H7 (cell line): ENCODE measurements around the gene SKI. TPM values are rescaled to one million over a fixed set of nuclear protein-coding genes. Genes with fewer than 3 reads are reported as not detected.
A peak's percentile ranks its signal among the peaks of the same experiment; 100 is the strongest.
"Not testable (repeated sequence)": the region's sequence is repeated elsewhere in the genome, so short reads cannot be mapped to it uniquely, and the experiment has no call there.

Source experiments
- DNase-seq: peaks from one replicate; pipeline ENCODE4 v3.0.0; 2012
- H3K27me3 ChIP-seq: 2 replicates; pipeline ENCODE4 v1.6.0; 2011; ENCODE audit warnings: mild to moderate bottlenecking, low read length; ENCODE audit not compliant: control insufficient read depth, insufficient read depth
- H3K36me3 ChIP-seq: replicated peaks from 2 replicates; pipeline ENCODE4 v1.5.1; 2011; ENCODE audit warnings: low read length; ENCODE audit not compliant: control insufficient read depth, insufficient read depth
- H3K4me3 ChIP-seq: 2 replicates; pipeline ENCODE4 v1.5.1; 2011; ENCODE audit warnings: low read depth, mild to moderate bottlenecking, control low read depth, low read length, moderate library complexity; ENCODE audit not compliant: insufficient read depth
- total RNA-seq: library from RNA; depleted of rRNA; stranded (reverse); fragments of >200 nt; shearing (Covaris generic); gene quantifications from 2 replicates; pipeline ENCODE4 v1.2.3, GENCODE V29; 2014

The SKI gene
- total RNA-seq, 1 experiment from 2014 or later: 29.2 TPM

DNA sequence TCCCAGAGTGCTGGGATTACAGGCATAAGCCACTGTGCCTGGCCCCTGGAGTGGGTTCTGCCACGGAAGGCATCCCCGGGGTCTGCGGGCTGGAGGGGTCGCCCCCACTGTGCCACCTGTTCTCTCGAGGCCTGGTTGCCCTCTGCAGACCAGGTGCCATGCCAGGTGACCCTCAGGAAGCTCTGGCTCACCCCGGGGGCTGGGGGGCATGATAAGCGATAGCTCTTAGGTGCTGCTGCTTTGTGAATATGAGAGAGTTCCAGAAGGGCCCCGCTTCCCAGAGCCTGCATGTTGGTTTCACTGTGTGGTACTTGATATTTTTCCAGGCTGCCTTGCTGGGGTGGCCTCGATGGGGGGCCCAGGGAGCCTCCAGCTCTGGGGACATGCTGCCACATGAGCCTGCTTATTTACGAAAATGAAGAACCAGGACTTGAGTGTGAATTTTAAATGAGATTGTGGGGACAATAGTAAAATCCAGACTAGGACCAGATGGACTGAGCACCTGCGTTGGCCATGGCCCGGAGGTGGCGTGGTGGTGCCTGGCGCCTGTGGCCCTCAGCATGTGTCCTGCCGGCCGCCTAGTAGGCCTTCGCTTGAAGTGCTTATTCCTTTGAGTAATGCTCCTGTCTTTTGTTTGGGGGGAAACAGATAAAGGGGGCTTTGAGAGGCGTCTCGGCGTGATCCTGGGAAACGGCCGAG lies 7.3 kb downstream of the SKI start:
- DNase-seq: no peak
- H3K27me3 ChIP-seq: no peaks in the 10 kb centered on the region
- H3K4me3 ChIP-seq: no peak overlapping the region
- no peaks in the 10 kb centered on the region; the same call in 1 of the 2 replicates for H3K36me3 ChIP-seq

DNA sequence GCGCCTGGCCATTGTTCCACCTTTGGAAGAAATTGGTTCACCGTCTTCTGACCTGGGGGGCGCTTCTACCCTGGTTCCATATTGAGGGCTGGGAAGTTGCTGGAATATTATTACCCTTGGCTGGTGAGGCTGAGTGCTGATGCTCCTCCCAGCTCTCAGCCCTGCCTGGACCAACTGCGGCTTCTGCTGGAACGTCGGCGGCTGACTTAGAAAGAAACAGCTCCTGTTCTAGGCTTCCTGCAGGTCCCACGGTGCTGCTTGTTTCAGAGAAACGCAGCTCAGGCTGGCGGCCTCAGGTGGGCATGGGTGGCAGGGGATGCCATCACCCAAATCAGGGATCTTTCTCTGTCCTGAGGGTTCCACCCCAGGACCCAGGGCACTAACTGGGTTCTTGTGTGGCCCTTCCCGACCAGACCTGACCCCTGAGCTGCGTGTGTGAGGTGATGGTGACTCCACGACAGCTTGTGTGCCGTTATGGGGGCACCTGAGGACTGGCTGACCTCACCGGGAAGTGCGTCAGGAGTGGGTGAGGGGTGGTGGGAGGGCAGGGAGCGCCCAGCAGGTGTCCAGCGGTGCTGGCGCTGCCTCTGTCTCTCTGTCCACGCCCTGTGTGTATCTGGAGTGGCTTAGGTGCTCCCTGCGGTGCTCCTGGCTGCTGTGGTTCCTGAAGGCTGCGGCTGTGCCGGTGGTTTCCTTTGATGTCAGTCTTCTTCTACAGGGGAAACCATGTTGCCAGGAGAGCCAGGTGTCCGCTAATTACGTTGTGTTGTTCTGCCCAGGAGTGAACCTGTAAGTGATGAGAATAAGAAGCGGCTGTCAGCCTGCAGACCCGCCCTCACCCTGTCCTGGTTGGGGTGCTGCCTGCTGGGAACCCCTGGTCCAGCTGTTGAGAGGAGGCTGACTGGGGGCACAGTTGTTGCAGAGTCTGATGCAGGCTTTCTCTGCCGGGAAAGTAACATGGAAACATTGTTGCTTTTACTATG lies 8.9 kb downstream of the SKI start:
- no peaks in the 10 kb centered on the region; the same call in 1 of the 2 replicates for H3K36me3 ChIP-seq
- no peak overlapping the region for H3K4me3 ChIP-seq
- no peaks in the 10 kb centered on the region for H3K27me3 ChIP-seq
- no peak for DNase-seq

- DNase-seq: peak; percentile 82
- Histone ChIP-seq H3K4me3 (no peak overlapping the region), H3K27me3 (no peaks in the 10 kb centered on the region), H3K36me3 (no peaks in the 10 kb centered on the region; the same call in 1 of the 2 replicates)
These were observed 9.7 kb downstream of the SKI start for GRCh38 chr1:2237773-2238172.

DNA sequence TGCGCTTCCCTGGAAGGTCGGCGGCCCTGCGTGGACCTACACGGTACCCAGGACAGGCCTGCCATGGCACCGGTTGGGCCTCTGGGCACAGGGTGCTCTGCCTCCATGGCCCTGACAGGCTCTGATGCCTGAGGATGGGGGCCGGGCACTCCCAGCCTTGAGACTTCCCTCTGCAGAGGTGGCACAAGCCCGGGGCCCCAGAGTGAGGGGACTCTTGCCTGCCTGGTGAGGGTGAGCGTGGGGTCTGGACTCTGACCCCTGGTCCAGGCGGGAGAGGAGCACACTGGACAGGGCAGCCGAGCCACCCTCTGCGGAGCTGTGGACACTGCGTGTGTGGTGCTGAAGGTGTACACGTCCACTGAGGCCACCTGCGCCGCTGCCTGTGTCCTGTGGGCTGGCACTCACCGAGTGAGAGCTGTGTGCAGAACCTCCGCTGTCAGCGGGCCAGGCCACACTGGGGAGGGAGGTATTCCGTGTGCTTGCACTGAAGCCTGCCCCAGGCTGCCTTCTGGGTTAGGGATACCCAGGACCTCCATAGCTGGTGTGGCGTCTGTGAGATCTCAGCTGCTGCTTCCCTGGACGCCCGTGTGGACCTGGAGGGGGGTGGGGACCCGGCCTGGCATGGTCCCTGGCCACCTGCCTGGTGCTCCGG lies 10.4 kb downstream of the SKI start:
- no peaks in the 10 kb centered on the region; the same call in 1 of the 2 replicates for H3K36me3 ChIP-seq
- no peaks in the 10 kb centered on the region for H3K27me3 ChIP-seq
- DNase-seq: no peak
- no peak overlapping the region for H3K4me3 ChIP-seq

- Histone ChIP-seq H3K4me3 (no peak overlapping the region), H3K27me3 (no peaks in the 10 kb centered on the region), H3K36me3 (no peaks in the 10 kb centered on the region; the same call in 1 of the 2 replicates)
- DNase-seq: no peak
These were observed 10.9 kb downstream of the SKI start for GRCh38 chr1:2239013-2239370.

GRCh38 chr1:2239384-2239985 lies 11.4 kb downstream of the SKI start:
- DNase-seq: no peak

GRCh38 chr1:2240270-2241156 lies 12.4 kb downstream of the SKI start:
- DNase-seq: no peak
- no peaks in the 10 kb centered on the region for H3K27me3 ChIP-seq
- no peak overlapping the region for H3K4me3 ChIP-seq
- no peaks in the 10 kb centered on the region; the same call in 1 of the 2 replicates for H3K36me3 ChIP-seq

More at GRCh38 chr1:2239384-2239985, 11.4 kb downstream of the SKI start:
- no peaks in the 10 kb centered on the region; the same call in 1 of the 2 replicates for H3K36me3 ChIP-seq
- no peak overlapping the region for H3K4me3 ChIP-seq
- no peaks in the 10 kb centered on the region for H3K27me3 ChIP-seq

DNA sequence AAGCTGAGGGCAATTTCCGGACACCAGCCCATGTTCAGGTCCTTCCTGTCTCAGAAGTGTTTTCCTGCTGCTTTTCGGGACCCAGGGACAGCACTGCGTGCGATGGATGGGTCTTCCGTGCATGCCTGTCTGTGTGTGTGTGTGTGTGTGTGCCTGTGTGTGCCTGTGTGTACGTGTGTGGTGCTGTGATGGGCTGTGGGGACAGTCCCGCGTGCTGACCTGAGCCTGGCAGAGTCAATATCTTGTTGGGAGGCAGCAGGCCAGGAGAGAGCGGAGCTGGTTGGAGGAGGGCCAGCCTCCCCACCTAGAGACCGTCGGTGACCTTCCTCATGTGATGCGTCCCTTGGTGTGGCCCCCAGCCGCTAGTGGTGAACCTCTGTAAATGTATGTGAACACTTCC lies 13.7 kb downstream of the SKI start:
- no peak for DNase-seq
- H3K36me3 ChIP-seq: no peaks in the 10 kb centered on the region; the same call in 1 of the 2 replicates
- no peaks in the 10 kb centered on the region for H3K27me3 ChIP-seq
- no peak overlapping the region for H3K4me3 ChIP-seq

DNA sequence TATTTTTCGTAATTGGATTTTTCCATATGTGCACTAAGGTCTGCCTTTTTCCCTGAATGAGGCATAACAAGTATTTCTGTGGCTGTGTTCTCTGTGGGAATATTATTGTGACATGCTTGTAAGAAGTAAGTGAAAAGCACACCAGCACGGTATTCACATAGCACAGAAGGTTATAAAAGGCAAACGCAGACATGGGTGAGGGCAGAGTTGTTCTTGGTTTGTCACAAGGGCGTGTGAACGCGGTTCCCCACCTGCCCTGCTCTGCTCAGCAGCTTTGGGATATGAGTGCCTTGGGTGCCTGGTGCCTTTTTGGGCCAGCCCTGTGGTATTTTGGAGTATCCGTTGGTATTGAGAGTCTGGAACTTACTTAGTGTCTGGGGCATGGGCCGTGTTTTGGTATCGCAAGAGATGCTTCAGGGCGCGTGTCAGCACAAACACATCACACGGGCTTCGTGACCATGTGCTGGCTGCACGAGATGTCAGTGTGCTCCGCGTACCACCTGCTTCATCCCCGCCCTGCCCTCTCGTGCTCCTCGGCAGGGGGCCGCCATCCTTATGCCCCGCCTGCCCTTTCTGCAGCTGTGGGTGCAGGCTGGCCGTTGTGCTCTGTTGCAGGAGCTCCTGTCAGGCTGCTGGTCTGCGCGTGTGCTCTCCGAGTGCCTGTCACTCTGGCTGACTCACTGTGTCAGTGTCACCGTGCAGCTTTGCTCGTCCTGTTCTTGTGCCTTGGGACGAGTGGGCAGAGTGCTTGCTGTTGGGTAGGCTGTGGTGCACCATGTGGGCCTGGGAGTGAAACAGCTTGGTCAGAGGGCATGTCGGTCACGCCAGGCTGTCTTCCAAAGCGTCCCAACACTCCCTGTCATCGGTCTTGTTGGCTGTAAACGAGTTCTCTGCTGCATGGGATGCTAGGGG lies 15.0 kb downstream of the SKI start:
- no peaks in the 10 kb centered on the region; the same call in 1 of the 2 replicates for H3K36me3 ChIP-seq
- H3K4me3 ChIP-seq: no peak overlapping the region
- no peaks in the 10 kb centered on the region for H3K27me3 ChIP-seq
- no peak for DNase-seq

DNA sequence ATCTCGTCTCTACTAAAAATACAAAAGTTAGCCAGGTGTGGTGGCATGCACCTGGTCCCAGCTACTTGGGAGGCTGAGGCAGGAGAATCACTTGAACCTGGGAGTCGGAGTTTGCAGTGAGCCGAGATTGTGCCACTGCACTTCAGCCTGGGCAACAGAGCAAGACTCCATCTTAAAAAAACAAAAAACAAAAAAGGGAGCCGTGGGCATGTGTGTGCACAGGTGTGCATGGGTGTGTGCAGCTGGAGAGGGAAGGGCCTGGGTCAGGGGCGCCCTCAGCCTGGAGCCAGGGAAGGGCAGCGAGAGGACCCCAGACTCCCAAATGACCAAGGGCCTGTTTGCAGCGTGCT lies 18.9 kb downstream of the SKI start:
- not testable (repeated sequence) for H3K27me3 ChIP-seq, H3K36me3 ChIP-seq, H3K4me3 ChIP-seq, DNase-seq

- H3K4me3 ChIP-seq: no peak overlapping the region
- DNase-seq: no peak
- no peaks in the 10 kb centered on the region for H3K27me3 ChIP-seq
- no peaks in the 10 kb centered on the region for H3K36me3 ChIP-seq
These were observed 19.6 kb downstream of the SKI start for GRCh38 chr1:2247760-2248126.

GRCh38 chr1:2248127-2248826 lies 20.2 kb downstream of the SKI start:
- Histone ChIP-seq H3K36me3 (no peaks in the 10 kb centered on the region), H3K27me3 (no peaks in the 10 kb centered on the region), H3K4me3 (no peak overlapping the region)
- peak; percentile 97 for DNase-seq
